Spinal cord (tissue), 10 donors: ENCODE measurements around the gene SDK2. TPM values are rescaled to one million over a fixed set of nuclear protein-coding genes. Genes with fewer than 3 reads are reported as not detected.

Source experiments
- DNase-seq, 6 donors: peaks; one replicate each; pipeline versions ENCODE4 v3.0.0 to v3.0.0-alpha.2; 2013 to 2015; ENCODE audit warnings: low spot score in 6 of 6, low read depth in 4 of 6
- H3K27ac ChIP-seq: one replicate; pipeline ENCODE4 v1.5.1; 2013; ENCODE audit warnings: low read depth, low read length, control low read depth
- H3K27me3 ChIP-seq: one replicate; pipeline ENCODE4 v1.6.1; 2013; ENCODE audit warnings: low read length; ENCODE audit not compliant: control insufficient read depth, insufficient read depth
- H3K36me3 ChIP-seq: one replicate; pipeline ENCODE4 v1.6.1; 2013; ENCODE audit warnings: low read length; ENCODE audit not compliant: control insufficient read depth, insufficient read depth
- H3K4me1 ChIP-seq: one replicate; pipeline ENCODE4 v1.6.1; 2013; ENCODE audit warnings: low read length; ENCODE audit not compliant: control insufficient read depth, insufficient read depth
- H3K4me3 ChIP-seq: one replicate; pipeline ENCODE4 v1.5.1; 2013; ENCODE audit warnings: low read depth, low read length, control low read depth
- H3K9me3 ChIP-seq: one replicate; pipeline ENCODE4 v1.6.1; 2013; ENCODE audit warnings: low read length; ENCODE audit not compliant: control insufficient read depth, insufficient read depth
- WGBS: methylation state at CpG from one replicate; pipeline ENCODE4 v1.1.5; 2013; ENCODE audit warnings: missing lambda C conversion rate; ENCODE audit not compliant: insufficient coverage; 5-methylcytosine and 5-hydroxymethylcytosine counted together
- polyA plus RNA-seq, 2 donors: library from polyadenylated mRNA; unstranded; fragments of 120-200 nt; gene quantifications; one replicate each; pipeline ENCODE4 v1.2.1, GENCODE V29; 2013; ENCODE audit not compliant: insufficient read length in 2 of 2
- total RNA-seq, 2 donors: library from RNA; depleted of rRNA in 1 of 2; stranded (reverse); fragments of 120-200 nt in 1 of 2; fragments of >200 nt in 1 of 2; gene quantifications; one replicate each; pipeline versions ENCODE4 v1.2.3 to v1.2.4, GENCODE V29; 2013 to 2014
- donor health status: healthy.

SDK2 gene
- total and polyA plus RNA-seq, 4 donors, result 10.9 to 14.4 (median 12.7) TPM

DNA sequence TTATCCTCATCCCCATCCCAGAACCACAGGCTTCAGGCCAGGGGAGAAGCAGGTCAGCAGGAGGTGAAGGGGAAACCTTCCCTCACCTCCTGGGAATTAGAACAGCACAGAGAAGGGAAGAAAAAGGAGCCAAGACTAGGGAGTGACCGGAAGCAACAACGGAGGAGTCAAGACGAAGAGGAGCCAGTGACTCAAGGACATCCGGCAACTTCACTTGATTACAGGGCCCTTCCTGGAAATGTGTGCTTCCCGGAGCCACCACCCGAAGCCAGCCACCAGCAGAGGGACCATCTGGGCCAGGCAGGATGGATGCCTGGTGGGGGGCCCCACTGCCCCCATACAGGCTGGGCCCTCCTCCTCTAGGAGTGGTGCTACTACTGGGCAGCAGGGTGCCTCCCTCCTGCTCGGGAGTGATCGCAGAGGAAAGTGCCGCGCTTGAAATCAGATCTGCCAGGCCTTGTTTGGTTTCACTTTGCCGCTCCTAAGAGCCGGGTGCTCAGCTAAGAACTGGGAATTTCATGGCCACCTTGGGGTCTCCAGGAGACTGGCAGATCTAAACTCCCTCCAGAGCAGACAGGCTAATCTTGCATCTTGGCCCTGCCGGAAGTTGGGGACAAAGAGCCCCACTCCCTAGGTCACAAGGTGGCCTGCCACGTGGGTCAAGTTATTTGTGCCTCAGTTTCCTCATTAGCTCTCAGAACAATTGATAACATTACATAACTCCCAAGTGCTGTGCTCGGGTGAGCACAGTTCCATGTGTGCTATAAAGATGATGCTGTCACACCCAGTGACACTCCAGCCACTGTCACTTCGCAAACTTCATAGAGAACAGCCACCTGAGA lies 339.1 kb downstream of the SDK2 start:
- H3K4me3 ChIP-seq, result peak overlapping the region; percentile 16
- WGBS, result 12% methylated on average over 14 of the region's 16 CpGs
- H3K27me3 ChIP-seq, result no peaks in the 10 kb centered on the region
- peak in 1 of 6 donors; percentile 63 for DNase-seq
- no peaks in the 10 kb centered on the region for H3K9me3 ChIP-seq
- peaks cover 72% of the 10 kb centered on the region for H3K4me1 ChIP-seq
- peaks cover 20% of the 10 kb centered on the region for H3K36me3 ChIP-seq
- peak overlapping the region; percentile 65 for H3K27ac ChIP-seq

DNA sequence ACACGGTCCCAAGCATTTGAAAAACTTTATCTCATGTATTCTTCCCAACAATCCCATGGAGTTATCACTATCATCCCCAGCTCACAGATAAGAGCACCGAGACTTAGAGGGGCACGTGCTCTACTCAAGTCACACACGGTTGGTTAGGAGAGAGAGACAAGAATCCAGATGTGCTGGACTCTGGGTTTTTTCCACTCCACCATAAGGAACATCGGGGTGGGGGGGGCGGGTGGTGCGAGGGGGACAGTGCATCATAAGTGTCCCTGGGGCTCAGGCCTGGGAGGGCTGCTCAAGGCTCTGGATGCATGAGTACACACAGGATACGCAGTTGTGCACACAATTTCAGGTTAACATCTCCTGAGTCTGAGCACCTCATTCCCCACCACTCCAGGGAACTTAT lies 339.8 kb downstream of the SDK2 start:
- Histone ChIP-seq H3K9me3 (no peaks in the 10 kb centered on the region), H3K27ac (peak overlapping the region; percentile 65), H3K4me1 (peaks cover 72% of the 10 kb centered on the region), H3K4me3 (no peak overlapping the region), H3K36me3 (peaks cover 20% of the 10 kb centered on the region), H3K27me3 (no peaks in the 10 kb centered on the region)
- DNase-seq, result no peak
- 87% methylated on average over 3 of the region's 8 CpGs for WGBS

DNA sequence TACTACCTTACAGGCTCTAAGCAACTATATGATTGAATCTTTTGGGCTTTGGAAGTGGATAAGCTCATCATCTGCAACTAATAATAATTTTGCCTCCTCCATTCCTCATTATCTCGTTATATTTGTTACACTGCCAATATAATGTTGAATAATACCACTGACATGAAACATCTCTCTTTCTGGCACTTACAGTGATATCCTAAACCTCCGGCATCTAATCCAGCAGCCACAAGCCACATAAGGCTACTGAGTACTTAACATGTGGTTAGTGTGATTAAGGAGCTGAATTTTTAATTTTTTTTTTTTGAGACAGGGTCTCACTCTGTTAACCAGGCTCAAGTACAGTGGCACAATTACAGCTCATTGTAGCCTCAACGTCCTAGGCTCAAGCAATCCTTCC lies 342.1 kb downstream of the SDK2 start:
- Histone ChIP-seq H3K27me3 (no peaks in the 10 kb centered on the region), H3K4me3 (no peak overlapping the region), H3K4me1 (peaks cover 68% of the 10 kb centered on the region), H3K36me3 (peaks cover 12% of the 10 kb centered on the region), H3K9me3 (no peaks in the 10 kb centered on the region), H3K27ac (no peak overlapping the region)
- DNase-seq, result no peak
- WGBS, result 38% methylated on average over 1 of the region's 3 CpGs

DNA sequence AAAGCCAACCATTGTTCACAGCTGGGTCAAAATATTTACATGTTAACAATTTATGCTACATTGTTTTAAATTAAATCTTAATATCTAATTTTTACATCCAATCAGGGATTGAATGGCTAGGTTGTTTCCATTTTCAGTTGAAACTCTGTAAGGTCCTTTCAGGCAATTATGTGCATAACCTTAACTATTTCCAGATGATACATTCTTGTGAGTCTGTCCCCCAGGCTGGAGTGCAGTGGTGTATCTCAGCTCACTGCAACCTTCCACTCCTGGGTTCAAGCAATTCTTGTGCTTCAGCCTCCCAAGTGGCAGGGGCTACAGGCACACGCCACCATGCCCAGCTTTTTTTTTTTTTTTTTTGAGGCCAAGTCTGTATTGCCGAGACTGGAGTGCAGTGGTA lies 342.9 kb downstream of the SDK2 start:
- Histone ChIP-seq H3K36me3 (peaks cover 8% of the 10 kb centered on the region), H3K4me3 (no peak overlapping the region), H3K4me1 (peaks cover 60% of the 10 kb centered on the region), H3K9me3 (no peaks in the 10 kb centered on the region), H3K27me3 (no peaks in the 10 kb centered on the region), H3K27ac (no peak overlapping the region)
- WGBS, result no CpG with 5 or more reads among the region's 2 CpGs
- DNase-seq, result no peak

DNA sequence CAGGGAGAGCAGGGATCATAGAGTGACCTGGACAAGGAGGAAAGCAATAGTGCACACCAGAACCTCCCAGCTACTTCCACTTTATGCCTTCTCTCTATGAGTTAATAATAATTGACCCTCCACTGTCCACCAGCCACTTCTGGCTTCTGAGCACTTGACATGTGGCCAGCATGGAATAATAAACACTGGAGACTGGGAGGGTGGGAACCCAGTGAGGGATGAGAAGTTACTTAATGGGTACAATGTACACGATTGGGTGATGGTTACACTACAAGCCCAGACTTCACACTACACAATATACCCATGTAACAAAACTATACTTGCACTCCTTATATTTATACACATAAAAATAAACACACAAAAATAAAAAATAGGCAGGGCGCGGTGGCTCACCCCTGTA lies 343.9 kb downstream of the SDK2 start:
- H3K36me3 ChIP-seq, result peaks cover 7% of the 10 kb centered on the region
- DNase-seq, result no peak
- H3K27ac ChIP-seq, result no peak overlapping the region
- 100% methylated on average over 2 of the region's 3 CpGs for WGBS
- no peaks in the 10 kb centered on the region for H3K9me3 ChIP-seq
- no peak overlapping the region for H3K4me3 ChIP-seq
- H3K27me3 ChIP-seq, result no peaks in the 10 kb centered on the region
- H3K4me1 ChIP-seq, result peaks cover 50% of the 10 kb centered on the region

DNA sequence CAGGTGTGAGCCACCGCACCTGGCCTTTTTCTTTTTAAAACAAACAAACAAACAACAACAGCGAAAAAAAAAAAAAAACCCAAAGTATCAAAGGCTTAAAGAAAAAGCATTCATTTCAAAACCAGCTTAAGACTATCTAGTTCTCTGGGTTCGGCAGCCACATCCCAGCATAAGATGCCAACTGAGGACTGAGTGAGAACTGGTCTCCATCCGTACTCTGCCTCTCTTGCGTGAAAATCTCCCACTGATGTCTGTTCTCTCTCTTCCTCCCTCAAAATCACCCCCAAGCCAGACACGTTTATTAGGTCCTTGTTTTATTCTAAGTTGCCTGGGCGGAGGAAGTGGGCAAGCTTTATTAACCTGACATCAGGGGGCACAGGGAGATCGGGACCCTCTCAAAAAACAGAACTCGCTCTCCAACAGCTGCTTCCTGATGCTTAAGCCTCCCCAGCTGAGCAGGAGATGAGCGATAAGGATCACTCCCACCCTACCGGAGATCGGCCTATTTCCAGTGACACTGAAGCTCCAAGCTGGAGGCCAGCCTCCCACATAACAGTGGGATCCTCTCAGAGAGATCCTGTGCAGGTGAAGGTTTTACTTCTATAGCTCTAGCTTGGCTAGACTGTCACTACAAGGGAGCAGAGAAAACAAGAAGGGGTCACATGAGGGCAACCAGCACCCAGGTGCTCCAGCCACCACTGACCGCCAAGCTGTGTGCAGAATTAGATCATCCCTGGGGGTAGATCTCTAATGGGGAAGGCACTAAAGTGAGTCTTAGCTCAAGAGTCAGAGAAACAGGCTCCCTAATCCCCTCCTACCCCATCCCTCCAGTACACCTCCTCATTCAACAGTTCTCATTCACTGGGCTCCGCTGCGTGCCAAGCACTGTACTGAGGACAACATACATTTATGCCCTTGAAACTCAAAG lies 346.0 kb downstream of the SDK2 start:
- no peak for DNase-seq
- no peaks in the 10 kb centered on the region for H3K27me3 ChIP-seq
- peaks cover 53% of the 10 kb centered on the region for H3K4me1 ChIP-seq
- WGBS, result 34% methylated on average over 9 of the region's 15 CpGs
- H3K4me3 ChIP-seq, result no peak overlapping the region
- no peaks in the 10 kb centered on the region for H3K9me3 ChIP-seq
- H3K27ac ChIP-seq, result peak overlapping the region; percentile 40
- peaks cover 9% of the 10 kb centered on the region for H3K36me3 ChIP-seq

DNA sequence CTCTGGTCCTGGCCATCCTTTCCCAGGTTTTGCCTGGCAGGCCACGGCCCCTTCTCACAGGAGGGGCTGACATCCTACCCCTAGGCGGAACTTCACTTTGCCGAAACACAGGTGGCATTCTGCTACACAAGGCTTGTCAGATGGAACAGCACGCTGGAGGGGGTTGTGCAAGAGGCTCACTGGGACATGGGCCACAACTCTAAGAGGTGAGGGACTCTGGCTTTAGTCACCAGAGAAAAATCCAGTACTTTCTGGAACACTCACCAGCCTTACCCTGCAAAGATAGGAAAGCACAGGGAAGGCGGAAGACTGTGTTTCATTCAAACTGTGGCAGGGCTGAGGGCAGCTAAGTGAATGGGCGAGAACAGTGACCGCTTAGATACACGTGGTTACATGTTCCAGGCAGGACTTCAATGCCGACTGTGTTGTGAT lies 350.7 kb downstream of the SDK2 start:
- no peaks in the 10 kb centered on the region for H3K9me3 ChIP-seq
- H3K4me3 ChIP-seq, result no peak overlapping the region
- WGBS, result 67% methylated on average over 5 of the region's 9 CpGs
- no peaks in the 10 kb centered on the region for H3K27me3 ChIP-seq
- peaks cover 71% of the 10 kb centered on the region for H3K4me1 ChIP-seq
- DNase-seq, result no peak
- H3K36me3 ChIP-seq, result peaks cover 18% of the 10 kb centered on the region
- H3K27ac ChIP-seq, result peak overlapping the region; percentile 47

DNA sequence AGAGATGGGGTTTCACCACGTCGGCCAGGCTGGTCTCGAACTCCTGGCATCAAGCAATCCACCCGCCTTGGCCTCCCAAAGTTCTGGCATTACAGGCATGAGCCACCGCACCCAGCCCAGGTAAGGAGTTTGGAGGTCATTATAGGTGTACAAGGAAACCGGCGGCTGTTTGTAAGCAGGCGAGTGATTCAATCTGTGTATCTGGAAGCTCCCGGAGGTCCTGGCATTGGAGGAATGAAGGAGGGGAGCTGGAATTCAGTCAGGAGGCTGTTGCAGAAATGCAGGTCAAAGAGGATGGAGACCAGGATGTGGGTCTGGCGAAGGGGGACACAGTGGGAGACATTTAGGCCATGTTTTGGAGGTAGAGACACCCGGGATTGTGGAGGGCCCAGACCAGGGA lies 351.2 kb downstream of the SDK2 start:
- Histone ChIP-seq H3K4me1 (peaks cover 71% of the 10 kb centered on the region), H3K4me3 (no peak overlapping the region), H3K9me3 (no peaks in the 10 kb centered on the region), H3K27me3 (no peaks in the 10 kb centered on the region), H3K36me3 (peaks cover 21% of the 10 kb centered on the region), H3K27ac (peak overlapping the region; percentile 42)
- DNase-seq, result no peak
- 66% methylated on average over 11 of the region's 11 CpGs for WGBS

DNA sequence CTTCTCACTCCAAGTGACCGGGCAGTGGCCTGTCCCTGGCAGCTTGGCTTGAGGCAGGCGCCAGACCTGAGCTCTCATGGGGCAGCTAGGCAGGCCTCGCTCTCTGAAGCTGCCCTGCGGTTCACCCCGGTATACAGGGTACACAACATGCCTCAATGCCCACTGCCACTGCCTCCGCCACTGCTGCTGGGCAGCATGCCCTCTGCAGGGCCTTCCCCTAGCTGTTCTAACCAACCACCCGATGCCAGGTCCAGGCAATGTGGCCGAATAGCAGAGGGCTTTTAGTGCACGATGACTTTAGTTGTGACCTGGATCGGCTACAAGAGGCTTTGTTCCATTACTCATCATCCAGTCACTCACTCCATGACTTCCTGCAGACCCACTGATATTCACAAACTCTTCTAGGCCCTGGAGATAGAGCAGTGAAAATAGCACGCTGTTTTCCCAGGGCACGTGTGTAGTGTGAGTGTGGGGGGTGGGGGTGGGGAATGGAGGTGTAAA lies 352.2 kb downstream of the SDK2 start:
- Histone ChIP-seq H3K27ac (peak overlapping the region; percentile 57), H3K9me3 (no peaks in the 10 kb centered on the region), H3K36me3 (peaks cover 28% of the 10 kb centered on the region), H3K27me3 (no peaks in the 10 kb centered on the region), H3K4me1 (peaks cover 73% of the 10 kb centered on the region), H3K4me3 (no peak overlapping the region)
- 50% methylated on average over 9 of the region's 12 CpGs for WGBS
- no peak for DNase-seq
